ENCODE results near the gene VGLL4. TPM values are rescaled to one million over a fixed set of nuclear protein-coding genes. Genes with fewer than 3 reads are reported as not detected.
A peak's percentile ranks its signal among the peaks of the same experiment; 100 is the strongest.

VGLL4 gene
- total RNA-seq, 4 donors from 2014 or later: 79.3 to 144 (median 143) TPM

DNA sequence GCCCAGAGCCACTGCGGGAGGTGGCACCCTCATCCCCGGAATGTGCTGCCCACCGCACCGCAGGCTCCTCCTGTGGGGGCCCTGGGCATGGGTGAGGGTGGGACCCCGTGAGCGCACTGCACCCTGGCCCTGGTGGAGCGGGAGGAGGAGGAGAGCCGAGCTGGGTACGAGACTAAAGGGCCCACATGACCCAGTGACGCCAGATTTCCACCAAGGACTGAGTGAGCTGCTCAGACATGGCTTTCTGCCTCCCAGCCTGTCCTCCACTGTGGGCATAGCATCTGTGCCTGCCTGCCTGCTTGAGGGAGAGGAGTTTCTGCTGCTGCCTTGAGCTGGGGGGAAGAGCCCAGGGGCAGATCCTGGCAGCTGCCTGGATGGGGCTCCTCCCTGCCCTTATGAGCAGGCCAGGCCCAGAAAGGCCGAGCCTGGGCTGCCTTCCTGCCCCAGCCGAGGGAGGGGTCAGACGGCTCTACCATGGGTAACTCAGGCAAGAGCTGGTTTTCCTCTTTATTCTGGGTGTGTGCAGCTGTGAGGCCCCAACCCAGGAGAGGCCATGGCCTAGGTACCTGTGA, 88.4 kb downstream of the VGLL4 start:
- intact Hi-C loops (cut with DNase I; ENCODE audit: low total_unique reads): no loop called here
- TF ChIP-seq POLR2A (IDR thresholded peaks at IDR 0.05): no peak
- TF ChIP-seq, protein P1, sequence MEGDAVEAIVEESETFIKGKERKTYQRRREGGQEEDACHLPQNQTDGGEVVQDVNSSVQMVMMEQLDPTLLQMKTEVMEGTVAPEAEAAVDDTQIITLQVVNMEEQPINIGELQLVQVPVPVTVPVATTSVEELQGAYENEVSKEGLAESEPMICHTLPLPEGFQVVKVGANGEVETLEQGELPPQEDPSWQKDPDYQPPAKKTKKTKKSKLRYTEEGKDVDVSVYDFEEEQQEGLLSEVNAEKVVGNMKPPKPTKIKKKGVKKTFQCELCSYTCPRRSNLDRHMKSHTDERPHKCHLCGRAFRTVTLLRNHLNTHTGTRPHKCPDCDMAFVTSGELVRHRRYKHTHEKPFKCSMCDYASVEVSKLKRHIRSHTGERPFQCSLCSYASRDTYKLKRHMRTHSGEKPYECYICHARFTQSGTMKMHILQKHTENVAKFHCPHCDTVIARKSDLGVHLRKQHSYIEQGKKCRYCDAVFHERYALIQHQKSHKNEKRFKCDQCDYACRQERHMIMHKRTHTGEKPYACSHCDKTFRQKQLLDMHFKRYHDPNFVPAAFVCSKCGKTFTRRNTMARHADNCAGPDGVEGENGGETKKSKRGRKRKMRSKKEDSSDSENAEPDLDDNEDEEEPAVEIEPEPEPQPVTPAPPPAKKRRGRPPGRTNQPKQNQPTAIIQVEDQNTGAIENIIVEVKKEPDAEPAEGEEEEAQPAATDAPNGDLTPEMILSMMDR (IDR thresholded peaks at IDR 0.05): no peak
- Histone ChIP-seq H3K27me3 (no peaks in the 10 kb centered on the region), H3K27ac (peak overlapping the region; percentile 53 to 88), H3K9me3 (no peaks in the 10 kb centered on the region), H3K36me3 (no peaks in the 10 kb centered on the region), H3K4me3 (no peak overlapping the region), H3K4me1 (peaks cover 12 to 31% of the 10 kb centered on the region in 2 donors)
- no peak for DNase-seq

DNA sequence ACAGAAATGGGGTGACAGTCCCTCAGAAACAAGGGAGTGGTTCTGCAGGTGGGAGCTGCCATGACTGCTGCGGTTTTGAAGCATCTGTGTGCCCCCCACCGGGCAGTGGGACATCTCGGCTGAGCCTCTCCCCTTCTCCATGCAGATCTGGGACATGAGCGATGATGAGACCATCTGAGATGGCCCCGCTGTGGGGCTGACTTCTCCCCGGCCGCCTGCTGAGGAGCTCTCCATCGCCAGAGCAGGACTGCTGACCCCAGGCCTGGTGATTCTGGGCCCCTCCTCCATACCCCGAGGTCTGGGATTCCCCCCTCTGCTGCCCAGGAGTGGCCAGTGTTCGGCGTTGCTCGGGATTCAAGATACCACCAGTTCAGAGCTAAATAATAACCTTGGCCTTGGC, 89.0 kb downstream of the VGLL4 start:
- Histone ChIP-seq H3K27me3 (no peaks in the 10 kb centered on the region), H3K36me3 (no peaks in the 10 kb centered on the region), H3K9me3 (no peaks in the 10 kb centered on the region), H3K4me3 (no peak overlapping the region), H3K4me1 (peaks cover 12 to 32% of the 10 kb centered on the region in 2 donors), H3K27ac (peak overlapping the region; percentile 53 to 88)
- DNase-seq: no peak
- intact Hi-C loops (cut with DNase I; ENCODE audit: low total_unique reads): no loop called here
- no peak for TF ChIP-seq POLR2A (IDR thresholded peaks at IDR 0.05)
- TF ChIP-seq, protein P1 (IDR thresholded peaks at IDR 0.05): no peak

DNA sequence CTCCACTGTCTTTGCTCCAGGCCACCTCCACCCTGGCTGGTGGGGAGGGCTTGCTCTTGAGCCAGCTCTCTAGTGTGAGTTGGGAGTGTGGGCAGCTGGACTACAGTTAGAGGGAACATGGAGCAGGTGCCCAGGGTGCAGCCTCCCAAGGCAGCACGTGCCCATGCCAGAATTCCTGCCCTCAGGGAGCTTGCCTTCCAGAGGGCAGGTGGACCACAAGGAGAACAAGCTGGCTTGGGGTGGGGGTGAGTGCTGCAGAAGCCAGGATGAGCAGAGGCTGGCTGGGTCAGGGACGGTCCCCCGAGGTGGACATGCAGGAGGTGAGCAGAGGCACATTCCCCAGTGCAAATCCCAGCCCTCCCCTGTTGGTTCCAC, 89.5 kb downstream of the VGLL4 start:
- no peak for TF ChIP-seq POLR2A (IDR thresholded peaks at IDR 0.05)
- Histone ChIP-seq H3K27me3 (no peaks in the 10 kb centered on the region), H3K9me3 (no peaks in the 10 kb centered on the region), H3K36me3 (no peaks in the 10 kb centered on the region), H3K27ac (peak overlapping the region; percentile 36 to 88), H3K4me1 (peaks cover 12 to 32% of the 10 kb centered on the region in 2 donors), H3K4me3 (no peak overlapping the region)
- DNase-seq: peak in 1 of 2 donors; percentile 33
- intact Hi-C loops (cut with DNase I; ENCODE audit: low total_unique reads): no loop called here

DNA sequence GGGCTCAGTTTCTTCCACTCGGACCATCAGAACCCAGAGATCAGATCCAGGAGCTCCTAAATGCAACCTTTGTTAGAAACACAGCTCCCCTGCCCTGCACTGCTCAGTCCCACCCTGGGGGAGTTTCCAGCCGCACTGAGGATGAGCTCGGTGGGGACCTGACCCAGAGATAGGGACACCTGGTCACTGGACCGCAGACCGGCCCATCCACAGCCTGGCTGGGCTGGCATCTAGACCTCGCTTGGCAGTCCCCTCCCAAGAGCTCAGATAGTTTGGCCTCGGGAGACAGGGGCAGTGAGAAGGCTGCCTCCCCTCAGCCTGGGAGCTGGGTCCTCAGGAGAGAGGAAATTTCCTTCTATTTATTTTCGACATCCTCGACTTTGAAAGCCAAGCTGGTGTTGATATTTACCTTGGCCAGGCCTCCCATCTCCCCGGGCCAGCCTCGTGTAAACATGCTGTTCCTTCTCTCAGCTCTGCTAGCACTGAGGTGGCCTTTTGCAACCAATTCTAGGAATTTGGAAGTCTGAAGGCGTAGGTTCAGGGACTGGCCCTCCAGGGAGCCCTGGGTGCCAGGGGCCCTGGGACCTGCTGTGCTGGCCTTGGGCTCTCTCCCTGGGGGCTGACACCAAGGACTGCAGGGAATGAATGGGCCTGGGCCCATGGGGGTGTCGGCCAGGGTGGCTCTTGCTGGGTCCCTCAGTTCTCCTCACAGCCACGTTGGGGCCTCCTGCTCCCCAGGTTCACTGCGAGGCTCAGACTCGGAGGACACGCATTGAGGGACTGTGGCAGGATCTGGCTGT, 90.1 kb downstream of the VGLL4 start:
- TF ChIP-seq, protein P1 (IDR thresholded peaks at IDR 0.05): no peak
- no peak for TF ChIP-seq POLR2A (IDR thresholded peaks at IDR 0.05)

DNA sequence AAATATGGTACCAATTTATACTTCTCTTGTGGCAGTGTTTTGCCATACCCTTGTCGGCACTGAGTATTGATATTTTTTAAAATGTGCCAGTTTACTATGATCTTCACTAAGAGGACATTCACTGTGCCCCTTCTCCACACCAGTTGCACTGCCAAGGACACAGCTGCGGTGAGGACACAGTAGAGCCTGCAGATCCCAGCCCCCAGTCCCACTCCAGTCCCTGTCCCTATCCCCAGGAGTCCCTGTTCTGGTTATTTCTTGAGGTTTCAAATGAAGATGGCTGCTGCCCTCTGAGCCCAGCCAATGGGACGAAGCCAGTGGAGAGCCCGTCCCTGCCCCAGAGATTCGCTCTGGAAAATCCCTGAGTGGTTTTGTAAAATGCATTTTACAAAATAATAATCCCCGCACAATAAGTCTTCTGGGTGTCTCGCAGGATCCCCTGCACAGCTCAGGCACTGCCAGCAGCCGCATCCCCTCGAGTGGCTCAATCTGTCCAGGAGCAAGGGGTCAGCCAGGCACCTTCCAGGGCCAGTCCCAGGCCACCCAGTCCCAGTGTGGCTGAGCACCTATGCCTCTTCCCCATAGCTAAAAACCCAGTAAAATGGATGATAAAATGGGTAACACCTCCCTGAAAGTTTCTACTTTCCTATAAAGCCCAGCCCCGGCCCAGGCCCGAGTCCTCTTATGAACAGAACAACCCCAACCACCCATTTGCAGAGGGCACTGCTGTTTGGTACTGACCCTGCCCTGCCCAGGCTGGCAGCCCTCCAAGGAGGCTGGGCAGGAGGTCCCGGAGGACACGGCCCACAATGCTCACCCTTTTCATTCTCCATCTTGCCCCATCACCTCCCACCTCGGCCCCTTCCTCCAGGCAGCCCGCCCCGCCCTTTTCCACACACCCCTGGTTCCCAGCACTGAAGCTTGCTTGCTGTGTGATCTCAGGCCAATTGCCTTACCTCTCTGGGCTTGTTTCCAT, 91.1 kb downstream of the VGLL4 start:
- no peak for TF ChIP-seq POLR2A (IDR thresholded peaks at IDR 0.05)
- TF ChIP-seq, protein P1 (IDR thresholded peaks at IDR 0.05): no peak
- H3K36me3 ChIP-seq: no peaks in the 10 kb centered on the region
- no peak overlapping the region for H3K4me3 ChIP-seq
- H3K27me3 ChIP-seq: no peaks in the 10 kb centered on the region
- H3K27ac ChIP-seq: no peak overlapping the region
- H3K9me3 ChIP-seq: no peaks in the 10 kb centered on the region
- peaks cover 7 to 32% of the 10 kb centered on the region in 2 donors for H3K4me1 ChIP-seq
- intact Hi-C loops (cut with DNase I; ENCODE audit: low total_unique reads): no loop called here
- no peak for DNase-seq

More for the DNA sequence above, 90.1 kb downstream of the VGLL4 start:
- no peaks in the 10 kb centered on the region for H3K36me3 ChIP-seq
- no peak for DNase-seq
- peak overlapping the region; percentile 36 to 63 for H3K27ac ChIP-seq
- H3K9me3 ChIP-seq: no peaks in the 10 kb centered on the region
- intact Hi-C loops (cut with DNase I; ENCODE audit: low total_unique reads): no loop called here
- H3K4me3 ChIP-seq: no peak overlapping the region
- peaks cover 12 to 32% of the 10 kb centered on the region in 2 donors for H3K4me1 ChIP-seq
- H3K27me3 ChIP-seq: no peaks in the 10 kb centered on the region
